DOHH2 (cell line): ENCODE measurements around the gene PPIL1.

Experiments used
- H3F3A ChIP-seq: fragments of 200-600 bp; sonication (generic), shearing (Covaris generic); 2 replicates; pipeline ENCODE4 v1.6.0; 2016; ENCODE audit warnings: antibody characterized with exemption, mild to moderate bottlenecking; ENCODE audit not compliant: control insufficient read depth, insufficient read depth
- H3K27ac ChIP-seq: fragments of 200-600 bp; sonication (generic); 2 replicates; pipeline ENCODE4 v1.5.1; 2014; ENCODE audit warnings: low read depth, mild to moderate bottlenecking, low read length, moderate library complexity
- H3K27me3 ChIP-seq: fragments of 200-600 bp; sonication (generic); 2 replicates; pipeline ENCODE4 v1.6.1; 2014; ENCODE audit warnings: mild to moderate bottlenecking, low read length, mixed read lengths; ENCODE audit not compliant: control insufficient read depth
- H3K36me3 ChIP-seq: fragments of 200-600 bp; sonication (generic); 2 replicates; pipeline ENCODE4 v1.6.1; 2014; ENCODE audit warnings: mild to moderate bottlenecking, low read length, moderate library complexity, mixed read lengths; ENCODE audit not compliant: control insufficient read depth
- H3K4me1 ChIP-seq: fragments of 200-600 bp; sonication (generic); 2 replicates; pipeline ENCODE4 v1.6.1; 2014; ENCODE audit warnings: mild to moderate bottlenecking, low read length, mixed read lengths; ENCODE audit not compliant: control insufficient read depth
- H3K4me2 ChIP-seq: fragments of 200-600 bp; sonication (generic); 2 replicates; pipeline ENCODE4 v1.6.0; 2014; ENCODE audit warnings: mild to moderate bottlenecking, low read length, moderate library complexity
- H3K4me3 ChIP-seq: fragments of 200-600 bp; sonication (generic); 2 replicates; pipeline ENCODE4 v1.5.1; 2014; ENCODE audit warnings: mild to moderate bottlenecking, low read length, mixed read lengths
- H3K79me2 ChIP-seq: fragments of 200-600 bp; sonication (generic); 2 replicates; pipeline ENCODE4 v1.6.1; 2014; ENCODE audit warnings: mild to moderate bottlenecking, low read length, mixed read lengths; ENCODE audit not compliant: control insufficient read depth
- H3K9me2 ChIP-seq: fragments of 200-600 bp; sonication (generic); replicated peaks from 2 replicates; pipeline ENCODE4 v1.6.1; 2014; ENCODE audit warnings: mild to moderate bottlenecking, low read length, mixed read lengths; ENCODE audit not compliant: control insufficient read depth
- H3K9me3 ChIP-seq: fragments of 200-600 bp; sonication (generic); 2 replicates; pipeline ENCODE4 v1.6.1; 2014; ENCODE audit warnings: antibody characterized with exemption, low read length, mixed read lengths; ENCODE audit not compliant: control insufficient read depth, insufficient read depth
- H4K20me1 ChIP-seq: fragments of 200-600 bp; sonication (generic); 2 replicates; pipeline ENCODE4 v1.6.0; 2014; ENCODE audit warnings: low read depth, mild to moderate bottlenecking, antibody characterized with exemption, low read length, moderate library complexity; ENCODE audit not compliant: control insufficient read depth, insufficient read depth
- CTCF ChIP-seq: fragments of 200-600 bp; sonication (generic); IDR thresholded peaks from one replicate; pipeline ENCODE4 v1.5.1; 2014; ENCODE audit warnings: antibody characterized with exemption, mild to moderate bottlenecking, low read depth, low read length; ENCODE audit not compliant: poor library complexity, severe bottlenecking
- EZH2phosphoT487 ChIP-seq: fragments of 200-600 bp; sonication (generic); IDR thresholded peaks from 2 replicates; pipeline ENCODE4 v1.6.1; 2017; ENCODE audit warnings: borderline replicate concordance, mild to moderate bottlenecking, antibody characterized with exemption, low read length, moderate library complexity, mixed read lengths

PPIL1 gene

DNA sequence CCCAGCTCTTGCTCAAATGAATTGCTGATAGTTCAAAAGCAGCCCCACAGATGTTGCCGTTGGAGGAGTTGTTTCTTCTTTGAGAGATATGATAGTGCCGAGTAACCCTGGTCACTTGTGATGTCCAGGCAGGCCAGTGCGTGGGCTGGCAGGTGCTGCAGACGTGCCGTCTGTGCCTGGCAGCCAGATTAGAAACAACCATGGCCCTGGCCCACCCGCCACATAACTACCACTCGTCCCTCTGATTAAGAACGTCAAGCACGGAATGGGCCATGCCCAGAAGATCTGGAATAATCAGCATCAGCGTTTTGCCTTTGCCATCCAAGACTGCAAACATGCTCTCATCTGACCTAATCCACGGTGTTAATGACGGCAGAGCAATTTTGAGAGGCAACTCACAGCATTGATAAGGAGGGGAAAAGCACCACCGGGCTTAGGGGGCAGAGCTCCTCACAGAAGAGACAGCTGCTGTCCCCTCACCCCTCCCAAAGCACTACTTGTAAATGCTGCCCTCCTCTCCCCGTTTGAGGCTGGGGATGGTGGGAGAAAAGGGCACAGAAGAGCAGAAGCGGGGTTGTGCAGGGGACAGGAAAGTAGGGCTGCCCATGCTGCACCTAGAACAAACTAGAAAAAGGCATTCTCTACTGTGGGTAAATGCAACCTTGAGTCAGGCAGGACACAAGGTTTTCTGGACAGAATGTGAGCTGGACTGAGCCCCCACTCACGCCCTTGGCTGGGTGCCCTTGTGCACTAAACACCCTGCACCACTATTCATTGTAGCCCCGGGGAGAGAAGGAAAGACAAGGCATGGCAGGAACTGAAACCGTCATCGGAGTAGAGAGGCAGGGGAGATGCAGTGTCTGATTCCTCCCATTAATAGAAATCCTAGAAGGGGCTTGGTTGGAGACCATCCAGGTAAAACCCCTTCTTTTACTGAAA is 30.1 kb downstream of the PPIL1 start:
- Histone ChIP-seq H3K4me1 (peaks cover 4% of the 10 kb centered on the region; the same call in 1 of the 2 replicates), H3K27me3 (peaks cover 16% of the 10 kb centered on the region), H3F3A (no peaks in the 10 kb centered on the region)

GRCh38 chr6:36843170-36843569 is 31.4 kb downstream of the PPIL1 start:
- no peaks in the 10 kb centered on the region for H3K79me2 ChIP-seq
- TF ChIP-seq EZH2phosphoT487, result no peak
- no peak for TF ChIP-seq CTCF
- no peaks in the 10 kb centered on the region for H4K20me1 ChIP-seq
- peaks cover 29% of the 10 kb centered on the region for H3K27me3 ChIP-seq
- H3K9me3 ChIP-seq, result no peaks in the 10 kb centered on the region
- no peak overlapping the region for H3K27ac ChIP-seq
- H3K4me2 ChIP-seq, result no peak overlapping the region
- no peaks in the 10 kb centered on the region for H3K36me3 ChIP-seq
- no peaks in the 10 kb centered on the region for H3F3A ChIP-seq
- no peaks in the 10 kb centered on the region for H3K9me2 ChIP-seq
- no peak overlapping the region for H3K4me3 ChIP-seq
- H3K4me1 ChIP-seq, result peaks cover 4% of the 10 kb centered on the region; the same call in 1 of the 2 replicates

More for the DNA sequence above, 30.1 kb downstream of the PPIL1 start:
- Histone ChIP-seq H3K4me2 (no peak overlapping the region), H3K79me2 (no peaks in the 10 kb centered on the region), H3K9me2 (no peaks in the 10 kb centered on the region), H4K20me1 (no peaks in the 10 kb centered on the region), H3K36me3 (no peaks in the 10 kb centered on the region), H3K4me3 (no peak overlapping the region), H3K27ac (no peak overlapping the region), H3K9me3 (no peaks in the 10 kb centered on the region)
- TF ChIP-seq CTCF, result no peak

DNA sequence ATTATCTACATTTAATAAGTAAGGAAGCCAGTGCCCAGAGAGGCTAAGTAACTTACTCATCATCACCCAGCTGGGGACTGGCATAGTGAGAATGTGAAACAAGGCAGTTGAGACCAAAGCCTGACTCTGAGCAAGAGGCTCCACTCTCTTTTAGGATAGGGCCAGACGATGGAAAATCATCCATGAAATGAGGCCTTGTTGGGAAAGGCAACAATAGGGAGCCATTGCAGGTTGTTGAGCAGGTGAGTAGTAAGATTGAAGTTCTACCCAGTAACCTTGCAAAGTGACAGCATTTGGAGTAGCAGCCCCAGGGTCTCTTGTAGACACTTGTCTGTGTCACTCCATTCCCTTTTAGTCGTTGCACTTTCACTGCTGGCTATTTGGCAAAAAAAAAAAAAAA is 32.8 kb downstream of the PPIL1 start:
- Histone ChIP-seq H3K4me3 (no peak overlapping the region), H3K27me3 (peaks cover 41% of the 10 kb centered on the region), H3K36me3 (no peaks in the 10 kb centered on the region), H3K4me2 (no peak overlapping the region), H3K27ac (no peak overlapping the region), H3K4me1 (peaks cover 4% of the 10 kb centered on the region; the same call in 1 of the 2 replicates), H3F3A (no peaks in the 10 kb centered on the region), H3K9me3 (no peaks in the 10 kb centered on the region), H4K20me1 (no peaks in the 10 kb centered on the region), H3K9me2 (no peaks in the 10 kb centered on the region), H3K79me2 (no peaks in the 10 kb centered on the region)
- TF ChIP-seq CTCF (no peak), EZH2phosphoT487 (no peak)
